ENCODE data around the gene NDUFS4.
"Not testable (repeated sequence)": the region's sequence is repeated elsewhere in the genome, so short reads cannot be mapped to it uniquely, and the experiment has no call there.

Gene NDUFS4

GRCh38 chr5:53671447-53671846 is 111.0 kb downstream of the NDUFS4 start:
- H3K4me3 ChIP-seq (replicated peaks; ENCODE audit: low read depth, low read length) = no peak overlapping the region
- TF ChIP-seq CTCF (IDR thresholded peaks at IDR 0.05; ENCODE audit: low read depth, low read length, missing control alignments) = no peak
- no peak for DNase-seq (ENCODE audit: extremely low read depth, low read depth)

GRCh38 chr5:53674121-53674520 is 113.7 kb downstream of the NDUFS4 start:
- no peak for TF ChIP-seq CTCF (IDR thresholded peaks at IDR 0.05; ENCODE audit: low read depth, low read length, missing control alignments)
- DNase-seq (ENCODE audit: extremely low read depth, low read depth) = no peak
- no peak overlapping the region for H3K4me3 ChIP-seq (replicated peaks; ENCODE audit: low read depth, low read length)

DNA sequence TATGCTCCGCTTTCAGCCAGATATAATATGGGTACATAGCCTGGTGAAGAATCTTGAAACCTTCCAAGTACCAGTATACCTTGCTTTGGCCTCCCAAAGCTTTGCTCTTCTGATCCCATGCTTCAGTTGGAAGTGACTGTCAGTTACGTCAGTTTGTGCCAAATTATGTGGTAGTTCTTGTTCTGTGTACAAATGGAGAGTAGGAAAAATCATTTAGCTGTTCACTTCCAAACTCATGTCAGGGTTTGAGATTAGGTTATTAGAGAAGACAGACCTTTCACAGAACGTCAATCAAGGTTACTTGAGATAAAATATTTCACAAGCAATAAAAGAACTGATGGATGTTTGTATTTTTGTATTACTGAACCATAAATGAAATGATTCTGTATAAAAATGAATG is 117.2 kb downstream of the NDUFS4 start:
- TF ChIP-seq CTCF (IDR thresholded peaks at IDR 0.05; ENCODE audit: low read depth, low read length, missing control alignments) = no peak
- no peak overlapping the region for H3K4me3 ChIP-seq (replicated peaks; ENCODE audit: low read depth, low read length)
- DNase-seq (ENCODE audit: extremely low read depth, low read depth) = no peak

DNA sequence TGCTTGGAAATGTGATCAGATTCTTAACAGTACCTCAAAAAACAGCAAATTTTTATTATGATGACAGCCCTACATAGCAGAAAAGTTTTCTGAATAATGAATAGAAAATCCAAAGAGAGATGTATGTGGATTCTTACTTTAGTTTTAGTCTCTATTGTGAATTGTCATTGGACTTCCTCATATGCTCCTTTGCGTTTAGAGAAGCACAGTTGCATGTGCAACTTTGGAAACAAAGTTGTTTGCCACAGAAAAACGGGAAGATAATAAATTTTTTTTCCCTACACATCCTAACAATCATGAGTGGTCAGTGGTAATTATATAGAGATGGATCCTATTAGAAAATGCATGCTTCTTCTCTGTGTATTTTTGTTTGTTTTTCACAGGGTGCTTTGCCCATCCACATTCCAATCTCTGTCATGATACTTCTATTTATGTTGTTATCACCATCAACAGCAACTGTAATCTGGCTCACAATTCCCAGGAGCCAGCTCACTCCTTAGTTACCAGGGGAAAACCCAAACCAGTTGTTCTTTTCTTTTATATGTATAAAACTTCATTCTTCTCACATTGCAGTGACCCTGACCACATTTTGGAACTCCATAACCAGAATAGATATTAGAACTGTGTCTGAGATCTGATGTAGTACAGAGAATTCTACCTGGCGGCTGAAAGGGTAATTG is 118.7 kb downstream of the NDUFS4 start:
- no peak for TF ChIP-seq CTCF (IDR thresholded peaks at IDR 0.05; ENCODE audit: low read depth, low read length, missing control alignments)

GRCh38 chr5:53681079-53681478 is 120.6 kb downstream of the NDUFS4 start:
- no peak for TF ChIP-seq CTCF (IDR thresholded peaks at IDR 0.05; ENCODE audit: low read depth, low read length, missing control alignments)
- DNase-seq (ENCODE audit: extremely low read depth, low read depth) = no peak
- no peak overlapping the region for H3K4me3 ChIP-seq (replicated peaks; ENCODE audit: low read depth, low read length)

More for the DNA sequence above, 118.7 kb downstream of the NDUFS4 start:
- no peak for DNase-seq (ENCODE audit: extremely low read depth, low read depth)
- H3K4me3 ChIP-seq (replicated peaks; ENCODE audit: low read depth, low read length) = no peak overlapping the region

- no peak overlapping the region for H3K4me3 ChIP-seq (replicated peaks; ENCODE audit: low read depth, low read length)
- no peak for TF ChIP-seq CTCF (IDR thresholded peaks at IDR 0.05; ENCODE audit: low read depth, low read length, missing control alignments)
- no peak for DNase-seq (ENCODE audit: extremely low read depth, low read depth)
Measured at GRCh38 chr5:53691014-53691413, 130.6 kb downstream of the NDUFS4 start.

DNA sequence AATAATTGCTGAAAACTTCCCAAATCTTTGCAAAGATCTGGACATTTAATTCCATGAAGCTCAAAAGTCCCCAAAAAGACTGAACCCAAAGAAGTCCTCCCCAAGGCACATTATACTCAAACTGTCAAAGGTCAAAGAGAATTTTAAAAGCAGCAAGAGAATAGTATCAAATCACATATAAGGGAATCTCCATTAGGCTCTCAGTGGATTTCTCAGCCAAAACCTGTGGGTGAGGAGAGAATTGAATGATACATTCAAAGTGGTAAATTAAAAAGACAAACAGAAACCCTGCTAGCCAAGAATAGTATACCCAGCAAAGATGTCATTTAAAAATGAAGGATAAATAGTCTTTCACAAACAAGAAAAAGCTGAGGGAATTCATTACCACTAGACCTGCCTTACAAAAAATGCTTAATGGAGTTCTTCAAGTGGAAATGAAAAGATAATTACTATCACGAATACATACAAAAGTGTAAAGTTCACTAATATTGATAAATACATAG is 134.1 kb downstream of the NDUFS4 start:
- no peak overlapping the region for H3K4me3 ChIP-seq (replicated peaks; ENCODE audit: low read depth, low read length)
- no peak for DNase-seq (ENCODE audit: extremely low read depth, low read depth)
- no peak for TF ChIP-seq CTCF (IDR thresholded peaks at IDR 0.05; ENCODE audit: low read depth, low read length, missing control alignments)

DNA sequence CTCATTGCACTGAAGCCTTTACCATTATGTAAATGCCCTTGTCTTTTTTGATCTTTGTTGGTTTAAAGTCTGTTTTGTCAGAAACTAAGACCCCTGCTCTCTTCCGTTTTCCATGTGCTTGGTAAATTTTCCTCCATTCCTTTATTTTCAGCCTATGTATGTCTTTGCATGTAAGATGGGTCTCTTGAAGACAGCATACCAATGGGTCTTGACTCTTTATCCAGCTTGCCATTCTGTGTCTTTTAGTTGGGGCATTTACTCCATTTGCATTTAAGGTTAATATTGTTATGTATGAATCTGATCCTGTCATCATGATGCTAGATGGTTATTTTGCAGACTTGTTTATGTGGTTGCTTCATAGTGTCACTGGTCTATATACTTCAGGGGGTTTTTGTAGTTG is 150.0 kb downstream of the NDUFS4 start:
- DNase-seq (ENCODE audit: extremely low read depth, low read depth); H3K4me3 ChIP-seq (replicated peaks; ENCODE audit: low read depth, low read length): not testable (repeated sequence)
